ENCODE measurements around the gene OVCA2. TPM values are rescaled to one million over a fixed set of nuclear protein-coding genes. Genes with fewer than 3 reads are reported as not detected.
A peak's percentile ranks its signal among the peaks of the same experiment; 100 is the strongest.

OVCA2 gene
- total and polyA plus RNA-seq, 4 donors, result 11.1 to 55.4 (median 37.4) TPM

- ATAC-seq (ENCODE audit: insufficient read depth, low FRiP score) (peak; percentile 57), DNase-seq (peak; percentile 19 to 62 (median 38))
- H3K9ac ChIP-seq (ENCODE audit: insufficient read depth in 1 of 2, low read length in 2 of 2), result peak overlapping the region in 1 of 2 donors; percentile 82
- H3K4me3 ChIP-seq, result no peak overlapping the region
- no peaks in the 10 kb centered on the region for H3K27me3 ChIP-seq (ENCODE audit: control insufficient read depth in 3 of 3, insufficient read depth in 3 of 3, low read length in 2 of 3)
- 7 to 15% methylated on average over 7 of the region's 7 CpGs for WGBS, 2 donors
- peaks cover 23 to 74% (median 48%) of the 10 kb centered on the region in 5 donors for H3K4me1 ChIP-seq (ENCODE audit: control insufficient read depth in 5 of 5, insufficient read depth in 5 of 5, low read length in 5 of 5)
- H3K27ac ChIP-seq (ENCODE audit: low read depth in 1 of 2, low read length in 1 of 2), result peak overlapping the region; percentile 83 to 90
- no peak for TF ChIP-seq CTCF (IDR thresholded peaks at IDR 0.05; ENCODE audit: control extremely low read depth, extremely low read depth)
- H3K36me3 ChIP-seq (ENCODE audit: control insufficient read depth in 4 of 4, insufficient read depth in 4 of 4, low read length in 4 of 4), result peaks cover 0 to 14% (median 10%) of the 10 kb centered on the region in 4 donors
- no peaks in the 10 kb centered on the region for H3K9me3 ChIP-seq (ENCODE audit: control insufficient read depth in 4 of 4, insufficient read depth in 3 of 4, low read length in 3 of 4)
Measured at GRCh38 chr17:2083613-2084035, 41.8 kb downstream of the OVCA2 start.

GRCh38 chr17:2084036-2084765, 42.4 kb downstream of the OVCA2 start:
- Histone ChIP-seq H3K4me1 (ENCODE audit: control insufficient read depth in 5 of 5, insufficient read depth in 5 of 5, low read length in 5 of 5) (peaks cover 23 to 80% (median 54%) of the 10 kb centered on the region in 5 donors), H3K27ac (ENCODE audit: low read depth in 1 of 2, low read length in 1 of 2) (peak overlapping the region; percentile 83 to 90), H3K4me3 (no peak overlapping the region), H3K9ac (ENCODE audit: insufficient read depth in 1 of 2, low read length in 2 of 2) (peak overlapping the region in 1 of 2 donors; percentile 82), H3K27me3 (ENCODE audit: control insufficient read depth in 3 of 3, insufficient read depth in 3 of 3, low read length in 2 of 3) (no peaks in the 10 kb centered on the region), H3K36me3 (ENCODE audit: control insufficient read depth in 4 of 4, insufficient read depth in 4 of 4, low read length in 4 of 4) (peaks cover 0 to 14% (median 9%) of the 10 kb centered on the region in 4 donors), H3K9me3 (ENCODE audit: control insufficient read depth in 4 of 4, insufficient read depth in 3 of 4, low read length in 3 of 4) (no peaks in the 10 kb centered on the region)
- TF ChIP-seq CTCF (IDR thresholded peaks at IDR 0.05; ENCODE audit: control extremely low read depth, extremely low read depth), result no peak
- ATAC-seq (ENCODE audit: insufficient read depth, low FRiP score) (no peak), DNase-seq (peak; percentile 42 to 67 (median 42))
- WGBS, 2 donors, result 46 to 65% methylated on average over 8 of the region's 8 CpGs

- Histone ChIP-seq H3K36me3 (ENCODE audit: control insufficient read depth in 4 of 4, insufficient read depth in 4 of 4, low read length in 4 of 4) (peaks cover 0 to 12% (median 9%) of the 10 kb centered on the region in 4 donors), H3K9ac (ENCODE audit: insufficient read depth in 1 of 2, low read length in 2 of 2) (peak overlapping the region in 1 of 2 donors; percentile 82), H3K4me1 (ENCODE audit: control insufficient read depth in 5 of 5, insufficient read depth in 5 of 5, low read length in 5 of 5) (peaks cover 23 to 88% (median 61%) of the 10 kb centered on the region in 5 donors), H3K27me3 (ENCODE audit: control insufficient read depth in 3 of 3, insufficient read depth in 3 of 3, low read length in 2 of 3) (no peaks in the 10 kb centered on the region), H3K4me3 (no peak overlapping the region), H3K9me3 (ENCODE audit: control insufficient read depth in 4 of 4, insufficient read depth in 3 of 4, low read length in 3 of 4) (no peaks in the 10 kb centered on the region), H3K27ac (ENCODE audit: low read depth in 1 of 2, low read length in 1 of 2) (peak overlapping the region; percentile 83 to 90)
- 49 to 61% methylated on average over 13 of the region's 13 CpGs for WGBS, 2 donors
- TF ChIP-seq CTCF (IDR thresholded peaks at IDR 0.05; ENCODE audit: control extremely low read depth, extremely low read depth), result no peak
- peak; percentile 86 to 95 (median 86) for DNase-seq
- no peak for ATAC-seq (ENCODE audit: insufficient read depth, low FRiP score)
Measured at GRCh38 chr17:2084766-2085647, 43.2 kb downstream of the OVCA2 start.
